ENCODE data around the gene GRM8.

GRM8 gene

DNA sequence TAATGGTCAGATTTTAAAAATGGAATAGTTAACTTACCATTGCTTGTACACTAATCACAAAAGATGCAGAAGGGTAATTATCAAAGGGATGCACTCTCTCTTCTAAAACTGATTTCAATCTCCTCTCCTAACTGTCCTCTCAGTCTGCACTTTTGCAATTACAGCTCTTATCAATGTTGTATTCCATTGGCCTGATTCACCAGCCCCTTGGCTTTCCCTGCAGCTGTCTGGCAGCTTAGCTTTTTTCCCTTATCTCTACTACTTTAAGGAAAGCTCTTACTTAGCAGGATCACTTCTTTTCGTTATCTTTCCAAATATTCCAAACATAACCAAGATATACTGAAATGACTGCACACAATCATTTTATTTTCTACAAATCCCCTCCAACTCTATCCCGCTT lies 448.8 kb downstream of the GRM8 start:
- DNase-seq = no peak

DNA sequence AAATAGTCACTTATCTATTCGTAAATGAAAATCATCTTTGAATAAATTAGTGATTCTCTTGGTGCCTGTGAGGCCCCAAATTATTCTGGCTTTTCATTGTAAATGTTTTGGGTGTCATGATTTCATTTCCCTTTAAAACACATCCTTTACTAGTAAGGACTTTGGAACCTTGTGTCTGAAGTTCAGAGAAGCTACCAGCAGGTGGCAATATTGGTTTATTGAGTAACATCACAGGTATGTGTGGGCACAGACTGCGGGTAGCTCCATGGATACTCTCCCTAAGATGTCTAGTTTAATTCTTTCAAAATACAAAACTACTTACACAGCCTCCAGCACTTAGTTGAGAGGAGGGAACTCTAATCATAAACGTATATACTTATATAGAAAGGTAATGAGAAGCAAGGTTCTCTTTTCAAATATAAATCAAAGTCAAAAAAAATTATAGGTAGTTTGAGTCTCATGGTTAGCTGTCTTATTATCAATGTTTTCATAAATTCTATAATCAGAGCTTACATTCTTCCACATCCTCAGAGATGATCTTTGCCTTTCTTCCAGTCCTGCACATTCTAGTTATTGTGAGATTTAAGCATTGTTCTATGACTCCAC lies 449.6 kb downstream of the GRM8 start:
- DNase-seq = no peak

DNA sequence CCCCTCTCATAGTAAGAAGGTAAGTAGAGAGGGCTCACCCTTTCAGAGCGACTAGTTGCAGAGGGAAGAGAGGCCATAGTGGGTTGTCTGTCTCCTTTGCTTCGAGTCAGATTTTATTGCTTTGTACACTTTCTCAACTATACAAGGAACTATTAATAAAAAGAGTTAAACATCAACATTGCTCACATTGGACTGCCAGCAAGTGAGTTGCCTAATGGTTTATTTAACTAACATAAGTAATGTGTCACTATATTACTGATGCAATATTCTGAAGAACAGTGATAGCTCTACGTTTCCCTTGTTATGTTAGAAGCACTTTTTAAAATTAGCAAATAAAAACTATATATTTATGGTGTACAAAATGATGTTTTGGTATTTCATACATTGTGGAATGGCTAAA lies 451.0 kb downstream of the GRM8 start:
- no peak for DNase-seq

DNA sequence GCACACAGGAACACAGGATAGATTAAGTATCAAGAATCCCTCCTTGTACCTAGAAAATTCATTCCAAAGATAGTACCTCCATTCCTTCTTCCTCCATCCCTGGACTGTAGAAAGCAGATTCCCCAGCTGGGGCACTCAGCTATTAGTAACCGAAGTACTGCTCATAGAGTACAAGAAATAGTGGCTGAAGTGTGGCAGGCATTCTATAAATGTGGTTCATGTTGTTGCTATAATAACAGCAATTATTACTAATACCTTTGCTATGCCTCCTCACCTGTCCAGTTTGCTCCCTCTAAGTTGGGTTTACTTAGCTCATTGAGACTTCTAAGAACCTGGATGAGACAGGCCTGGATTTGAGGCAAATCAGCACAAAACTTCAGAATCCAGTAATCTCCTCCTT lies 453.2 kb downstream of the GRM8 start:
- DNase-seq = no peak

DNA sequence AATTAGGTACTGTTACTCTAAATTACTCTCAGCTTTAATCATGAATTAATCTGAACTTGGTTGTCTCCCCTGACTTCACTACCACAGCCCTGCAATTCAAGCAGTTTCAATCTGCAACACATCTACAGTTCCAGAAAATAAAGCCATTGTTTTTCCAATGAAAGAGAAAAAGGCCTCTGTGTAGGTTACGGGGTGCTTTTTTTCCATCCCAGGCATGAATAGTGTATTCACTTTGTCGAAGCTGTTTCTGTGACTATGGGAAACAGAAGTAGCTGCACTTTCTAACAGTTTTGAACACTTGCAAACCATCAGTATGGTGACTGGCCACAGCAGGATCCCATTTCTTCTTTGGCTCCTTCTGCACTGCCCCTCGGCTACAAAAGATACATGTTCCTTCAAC lies 460.2 kb downstream of the GRM8 start:
- DNase-seq = no peak

DNA sequence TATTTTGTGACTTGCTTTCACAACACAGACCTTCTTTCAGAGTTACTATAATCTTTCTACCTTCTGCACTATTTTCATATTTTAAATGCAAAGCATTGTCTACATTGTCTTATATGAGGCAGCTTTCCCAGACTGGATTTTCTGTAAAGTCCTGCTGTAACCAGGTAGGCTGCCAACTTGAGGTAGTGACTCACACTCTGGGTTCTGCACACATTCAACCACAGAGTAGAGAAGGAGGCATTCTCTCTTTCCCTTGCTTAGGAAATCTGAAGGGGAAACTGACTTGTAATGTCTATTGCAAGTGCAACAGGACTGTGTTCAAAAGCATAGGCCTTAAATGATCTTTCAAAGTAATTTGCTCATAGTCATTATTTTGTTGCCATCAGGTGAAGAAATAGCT lies 461.4 kb downstream of the GRM8 start:
- DNase-seq = no peak

DNA sequence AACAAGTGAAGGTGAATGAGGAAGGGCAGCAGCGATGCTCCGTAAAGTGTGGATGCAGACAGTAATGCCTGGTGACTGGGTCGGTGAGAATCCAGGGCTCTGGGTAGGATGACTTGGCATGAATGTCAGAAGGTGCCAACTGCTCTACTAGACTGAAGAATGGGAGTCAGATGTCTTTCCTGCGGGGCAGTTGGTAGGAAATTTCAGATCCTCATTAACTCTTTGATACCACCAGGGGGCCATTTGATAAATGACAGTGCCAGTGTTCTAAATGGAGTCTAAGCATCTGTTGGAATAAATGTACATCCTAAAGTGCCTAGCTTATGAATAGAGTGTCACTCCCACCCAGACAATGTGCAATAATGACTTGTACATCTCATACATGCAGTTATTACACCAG lies 462.0 kb downstream of the GRM8 start:
- no peak for DNase-seq

DNA sequence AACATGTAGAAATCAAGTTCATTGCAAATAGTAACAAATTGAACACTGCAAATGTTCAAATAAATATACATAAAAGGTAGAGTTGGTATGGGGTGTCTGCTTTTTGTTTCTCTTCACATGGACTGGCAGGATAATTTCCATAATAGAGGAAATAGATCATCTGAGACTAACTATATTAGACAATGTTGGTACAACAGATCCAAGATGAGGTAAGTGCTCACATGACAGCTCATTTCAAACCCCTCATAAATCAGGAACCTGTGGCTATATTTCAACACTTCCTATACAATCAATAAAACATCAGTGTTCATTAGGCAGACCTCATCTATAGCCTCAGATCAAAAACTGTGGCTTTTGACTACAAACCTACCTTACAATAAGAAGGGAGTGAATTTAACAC lies 469.1 kb downstream of the GRM8 start:
- no peak for DNase-seq

DNA sequence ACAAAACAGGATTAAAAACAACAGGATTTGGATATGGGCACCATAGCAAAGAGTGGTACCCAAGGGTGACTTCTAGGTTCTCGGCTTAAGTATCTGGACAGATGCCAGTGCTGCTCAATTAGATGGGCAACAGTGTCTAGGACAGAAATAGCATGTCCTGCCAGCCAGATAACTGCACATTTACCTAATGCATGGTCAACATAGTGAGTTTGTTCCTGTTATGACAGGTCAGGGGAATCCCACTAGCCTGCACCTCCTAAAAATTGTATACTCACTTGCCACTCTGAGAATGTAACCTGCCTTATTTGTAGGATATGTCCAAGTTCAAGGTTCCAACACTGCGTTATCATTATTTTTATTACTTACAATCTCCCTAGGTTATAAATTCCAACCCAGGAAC lies 471.7 kb downstream of the GRM8 start:
- no peak for DNase-seq

DNA sequence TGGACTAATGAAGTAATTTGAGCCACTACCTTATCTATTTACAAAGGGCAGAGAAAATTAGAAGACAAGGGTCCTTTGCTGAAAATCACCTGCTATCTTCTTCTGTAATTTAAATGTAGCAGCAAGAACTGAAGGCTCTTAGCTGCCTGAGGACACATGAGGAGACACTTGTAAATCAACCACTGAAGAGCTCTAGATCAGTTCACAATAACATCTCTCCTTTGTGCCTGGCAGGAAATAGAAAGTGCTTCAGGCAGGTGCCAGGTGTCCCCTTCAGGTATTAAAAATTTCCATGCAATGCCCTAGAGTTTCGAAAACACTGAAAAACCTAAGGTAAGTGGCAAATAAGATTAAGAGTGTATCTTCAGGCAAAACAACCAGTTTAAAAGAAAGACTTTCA lies 474.6 kb downstream of the GRM8 start:
- no peak for DNase-seq

DNA sequence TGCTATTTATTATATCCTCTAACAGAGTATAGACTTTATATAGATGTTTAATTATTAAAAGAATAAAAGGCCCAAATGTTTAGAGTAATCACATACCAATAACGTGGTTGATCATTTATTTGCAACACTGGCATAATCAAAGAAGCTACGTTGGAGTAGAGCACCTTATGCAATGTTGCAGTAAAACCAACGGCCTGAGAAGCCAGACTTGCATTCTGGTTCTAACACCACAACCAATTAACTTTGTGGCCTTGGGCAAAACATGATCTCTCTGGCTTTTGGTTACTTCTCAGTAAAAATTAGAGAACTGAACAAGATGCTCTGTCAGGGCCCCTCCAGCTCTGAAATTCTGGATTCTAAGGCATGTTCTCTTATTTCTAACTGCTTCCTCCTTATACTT lies 476.2 kb downstream of the GRM8 start:
- no peak for DNase-seq

DNA sequence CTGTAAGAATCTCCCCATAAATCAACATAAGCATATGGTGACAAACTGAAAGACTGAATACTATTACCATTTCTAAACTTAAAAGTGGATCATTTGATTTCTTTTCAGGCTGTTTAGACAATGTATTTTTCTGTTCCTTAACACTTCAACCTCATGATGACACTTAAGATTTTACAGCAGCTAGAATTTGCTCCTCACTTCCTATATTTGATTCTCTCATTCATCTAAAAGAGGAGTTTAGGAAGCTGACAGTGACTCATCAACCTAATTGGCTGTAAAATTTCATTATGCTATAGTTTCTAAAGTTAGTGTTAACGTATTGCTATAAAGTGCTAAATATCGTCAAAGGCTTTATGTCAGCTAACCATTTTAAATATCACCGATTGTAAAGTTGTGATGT lies 478.7 kb downstream of the GRM8 start:
- no peak for DNase-seq

DNA sequence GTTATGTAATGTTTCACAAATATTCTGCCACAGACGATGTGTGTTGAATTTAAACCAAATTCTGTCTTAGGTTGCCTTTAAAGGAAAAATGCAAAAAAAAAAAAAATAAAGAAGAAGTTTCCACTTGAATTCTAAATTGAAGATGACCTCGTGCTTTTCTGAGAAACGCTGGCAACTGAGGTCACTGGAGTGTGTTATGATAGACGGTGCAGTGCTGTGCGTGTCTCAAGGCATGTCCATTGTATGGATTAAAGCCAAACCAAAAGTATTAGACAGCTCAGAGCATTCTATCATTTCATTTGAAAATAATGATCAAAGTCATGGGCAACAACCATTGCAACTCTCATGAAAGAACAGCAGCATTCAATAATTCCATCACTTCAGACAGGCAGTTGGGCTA lies 483.9 kb downstream of the GRM8 start:
- DNase-seq = no peak

DNA sequence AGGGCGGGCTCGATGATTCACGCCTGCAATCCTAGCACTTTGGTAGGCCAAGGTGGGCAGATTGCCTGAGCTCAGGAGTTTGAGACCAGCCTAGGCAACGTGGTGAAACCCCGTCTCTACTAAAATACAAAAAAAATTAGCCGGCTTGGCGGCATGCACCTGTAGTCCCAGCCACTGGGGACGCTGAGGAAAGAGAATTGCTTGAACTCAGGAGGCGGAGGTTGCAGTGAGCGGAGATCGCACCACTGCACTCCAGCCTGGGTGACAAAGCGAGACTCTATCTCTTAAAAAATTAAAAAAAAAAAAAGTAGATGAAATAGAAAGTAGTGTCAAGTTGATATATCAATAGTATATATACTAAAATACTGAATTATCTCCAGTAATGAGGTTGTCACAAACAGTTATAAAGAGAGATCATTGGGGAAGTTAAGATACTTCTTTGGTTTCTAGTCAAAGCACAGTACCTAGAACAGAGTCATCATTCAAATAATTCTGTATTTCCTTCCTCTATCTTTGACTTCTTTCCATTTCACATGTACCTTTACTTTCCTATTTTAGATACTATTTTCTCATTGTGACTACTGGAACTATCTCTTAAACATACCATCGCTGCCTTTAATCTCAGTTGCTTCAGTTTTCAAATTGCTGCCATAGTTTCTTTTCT lies 491.7 kb downstream of the GRM8 start:
- no peak for DNase-seq

DNA sequence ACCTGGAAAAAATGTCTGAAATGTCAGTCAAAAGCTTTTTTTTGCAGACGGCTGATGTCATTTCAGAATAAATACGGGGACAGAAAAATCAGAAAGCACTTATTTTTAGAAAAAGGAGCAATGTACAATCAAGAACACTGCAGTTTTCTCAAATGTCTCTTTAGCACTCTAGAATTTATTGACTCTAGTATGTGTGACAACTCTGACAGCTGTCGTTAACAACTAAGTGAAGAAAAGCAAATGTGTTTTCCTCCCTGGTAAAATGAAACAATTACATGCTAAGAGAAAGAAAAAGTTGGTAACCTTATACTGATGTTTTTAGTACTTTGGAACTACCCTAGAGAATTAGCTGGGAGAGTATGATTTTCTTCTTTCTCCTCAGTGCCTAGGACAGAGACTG lies 497.4 kb downstream of the GRM8 start:
- DNase-seq = no peak

DNA sequence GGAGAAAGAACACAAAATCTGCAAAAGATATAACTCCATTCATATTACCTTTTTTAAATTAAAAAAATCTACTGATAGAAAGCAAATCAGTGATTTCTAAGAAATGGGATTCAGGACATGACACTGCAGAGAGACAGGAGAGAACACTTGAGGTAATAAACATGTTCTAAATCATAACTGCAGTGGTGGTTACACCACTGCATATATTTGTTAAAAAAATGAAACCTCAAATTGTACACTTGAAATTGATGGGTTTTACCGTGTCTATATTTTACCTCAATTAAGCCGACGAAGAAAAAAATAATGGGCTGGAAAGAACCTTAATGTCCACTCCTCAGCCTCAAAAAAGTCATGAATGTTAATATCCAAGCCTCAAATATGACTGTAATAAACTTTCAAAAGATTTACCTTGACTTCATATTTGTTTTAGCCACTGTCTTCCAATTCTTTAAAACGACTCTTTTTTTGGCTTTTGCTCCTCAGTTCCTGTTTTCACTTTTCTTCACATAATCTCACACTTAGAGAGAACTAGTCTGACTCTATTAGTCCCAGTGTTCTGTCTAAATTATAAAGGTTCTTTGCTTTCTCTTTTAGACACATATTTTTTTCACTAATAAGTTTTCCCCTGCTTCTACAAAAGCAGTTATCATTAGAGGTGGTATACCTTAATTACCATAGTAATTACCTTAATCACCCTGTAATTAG lies 502.4 kb downstream of the GRM8 start:
- no peak for DNase-seq

DNA sequence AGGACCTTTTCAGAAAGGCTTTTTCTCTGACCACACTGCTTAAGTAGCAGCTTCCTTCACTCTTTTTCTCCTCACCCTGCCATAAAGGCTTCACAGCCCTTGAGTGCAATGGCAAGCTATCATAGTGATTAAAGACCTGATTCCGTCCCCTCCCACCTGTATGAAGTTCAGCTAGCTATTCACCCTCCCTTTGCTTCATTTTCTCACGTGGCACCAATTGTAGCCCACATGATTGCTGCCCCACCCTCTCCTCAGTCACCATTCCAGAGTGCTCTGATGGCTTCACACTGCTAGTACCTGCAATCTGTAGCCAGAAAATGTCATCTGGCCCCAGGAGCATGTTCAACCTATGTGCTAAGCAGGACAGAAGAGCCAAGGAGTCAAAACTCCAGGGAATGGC lies 523.8 kb downstream of the GRM8 start:
- no peak for DNase-seq

DNA sequence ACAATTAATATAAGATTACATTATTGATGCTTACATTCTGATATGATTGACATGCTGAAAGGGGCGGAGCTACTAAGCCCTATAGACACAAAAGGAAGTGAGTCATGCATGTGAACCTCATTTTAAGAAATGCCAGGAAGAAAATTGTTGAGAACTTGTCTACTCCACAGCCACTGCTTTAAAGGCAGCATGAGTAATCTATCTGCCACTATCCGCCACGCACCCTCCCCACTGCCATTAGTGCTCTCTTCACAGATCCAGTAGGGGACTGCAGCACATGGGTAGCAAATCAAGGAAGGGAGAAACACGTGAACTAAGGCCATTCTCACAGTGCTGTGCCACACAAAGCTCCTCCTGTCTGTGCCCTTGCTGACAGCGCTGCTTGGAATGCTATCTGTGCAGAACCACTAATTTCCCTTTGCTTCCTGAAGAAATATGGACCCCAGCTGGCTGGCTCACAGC lies 524.8 kb downstream of the GRM8 start:
- DNase-seq = no peak

DNA sequence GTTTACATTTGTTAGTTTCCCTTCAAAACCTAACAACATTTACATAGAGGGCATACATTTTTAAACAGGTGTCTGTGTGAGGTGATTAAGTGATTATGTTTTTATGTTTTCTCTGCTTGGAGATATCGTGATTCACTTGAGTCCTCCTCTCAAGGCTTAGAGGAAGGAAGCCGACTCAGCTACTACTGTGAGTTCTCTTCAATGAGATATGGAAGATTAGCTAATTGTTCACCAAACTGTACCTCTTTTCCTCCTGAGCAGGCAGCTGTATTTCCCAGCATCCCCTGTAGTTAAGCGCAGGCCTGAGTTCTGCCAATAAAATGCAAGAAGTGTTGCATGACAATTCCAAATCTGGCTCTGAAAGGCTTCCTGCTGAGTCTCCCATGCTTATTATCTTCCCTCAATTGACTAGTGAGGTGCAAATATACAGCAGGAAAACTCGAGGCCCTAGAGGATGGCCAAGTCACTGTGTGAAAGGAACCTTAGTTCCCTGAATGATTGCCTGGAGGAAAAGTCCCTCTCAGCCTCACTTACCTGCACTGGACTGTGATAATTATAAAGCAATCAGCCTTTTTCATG lies 528.7 kb downstream of the GRM8 start:
- DNase-seq = no peak

DNA sequence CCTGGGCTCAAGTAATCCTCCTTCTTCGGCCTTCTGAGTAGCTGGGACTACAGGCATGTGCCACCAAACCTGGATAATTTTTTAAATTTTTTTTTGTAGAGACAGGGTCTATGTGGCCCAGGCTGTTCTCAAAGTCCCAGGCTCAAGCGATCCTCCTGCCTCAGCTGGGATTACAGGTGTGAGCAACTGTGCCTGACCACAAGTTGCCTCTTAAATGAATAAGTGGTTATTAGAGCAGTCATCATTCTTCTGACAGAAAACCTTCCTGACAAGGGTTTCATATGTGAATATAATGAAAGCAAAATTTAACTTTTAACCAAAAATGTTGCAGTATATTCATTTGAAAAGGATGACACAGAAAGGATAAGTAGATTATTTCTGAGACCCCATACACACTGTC lies 532.5 kb downstream of the GRM8 start:
- DNase-seq = no peak

DNA sequence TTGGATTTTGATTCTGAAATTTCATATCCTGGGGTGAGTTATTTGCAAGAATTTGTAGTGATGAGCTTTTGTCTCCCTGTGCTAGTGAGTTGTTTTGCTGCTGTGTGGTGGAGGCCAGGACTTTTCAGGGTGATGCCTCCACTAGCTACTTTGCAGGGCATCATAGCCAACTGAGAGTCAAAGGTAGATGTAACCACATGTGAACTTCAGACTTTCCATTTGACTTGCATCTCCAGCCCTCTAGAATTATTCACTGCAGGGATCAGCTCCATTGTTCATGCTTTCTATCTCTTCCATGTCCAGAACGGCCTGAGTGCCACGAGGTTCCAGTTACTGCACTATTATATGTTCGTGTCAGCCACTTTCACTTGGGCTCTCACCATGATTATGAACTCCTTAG lies 534.3 kb downstream of the GRM8 start:
- DNase-seq = no peak

DNA sequence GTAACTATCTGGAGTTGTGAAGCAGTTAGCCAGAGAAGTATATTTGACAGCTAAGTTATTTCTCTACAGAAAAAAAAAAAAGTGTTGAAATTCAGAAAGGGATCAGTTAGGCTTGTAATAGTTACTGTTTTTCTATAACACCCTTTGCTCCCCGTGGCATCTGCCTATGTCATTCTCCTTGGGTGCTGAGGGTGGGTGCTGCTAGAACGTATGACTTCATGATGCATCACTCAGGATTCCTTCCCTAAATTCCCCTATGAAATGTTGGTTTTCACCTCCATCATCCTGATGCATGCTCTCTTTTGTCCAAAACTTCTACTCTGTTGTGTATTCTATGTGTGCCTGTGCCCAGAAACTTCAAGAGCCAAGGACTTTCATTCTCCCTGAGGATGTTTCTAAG lies 536.4 kb downstream of the GRM8 start:
- no peak for DNase-seq

DNA sequence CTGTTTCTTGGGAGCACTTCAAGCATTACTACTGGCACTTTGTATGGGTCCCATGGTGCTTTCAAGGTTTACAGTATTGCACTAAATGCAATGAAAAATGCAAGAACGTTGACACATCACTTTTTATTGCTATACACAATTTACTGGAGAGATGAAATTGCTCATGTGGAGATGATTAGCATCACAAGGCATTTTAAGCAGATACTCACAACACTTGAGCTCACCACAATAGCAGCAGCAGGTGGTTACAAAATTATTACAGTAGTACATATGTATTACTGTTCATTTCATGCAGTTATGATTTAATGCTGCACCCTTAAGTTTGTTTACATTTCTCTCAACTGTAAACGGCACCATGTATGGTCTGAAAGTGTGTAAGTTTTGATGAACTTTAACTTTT lies 537.7 kb downstream of the GRM8 start:
- no peak for DNase-seq

All from effector CD8-positive, alpha-beta T cell (primary cell).